DOHH2 (cell line): ENCODE measurements around the gene KIF26B.

Experiments used
- H3F3A ChIP-seq: fragments of 200-600 bp; sonication (generic), shearing (Covaris generic); 2 replicates; pipeline ENCODE4 v1.6.0; 2016; ENCODE audit warnings: antibody characterized with exemption, mild to moderate bottlenecking; ENCODE audit not compliant: control insufficient read depth, insufficient read depth
- H3K27ac ChIP-seq: fragments of 200-600 bp; sonication (generic); 2 replicates; pipeline ENCODE4 v1.5.1; 2014; ENCODE audit warnings: low read depth, mild to moderate bottlenecking, low read length, moderate library complexity
- H3K27me3 ChIP-seq: fragments of 200-600 bp; sonication (generic); 2 replicates; pipeline ENCODE4 v1.6.1; 2014; ENCODE audit warnings: mild to moderate bottlenecking, low read length, mixed read lengths; ENCODE audit not compliant: control insufficient read depth
- H3K36me3 ChIP-seq: fragments of 200-600 bp; sonication (generic); 2 replicates; pipeline ENCODE4 v1.6.1; 2014; ENCODE audit warnings: mild to moderate bottlenecking, low read length, moderate library complexity, mixed read lengths; ENCODE audit not compliant: control insufficient read depth
- H3K4me1 ChIP-seq: fragments of 200-600 bp; sonication (generic); 2 replicates; pipeline ENCODE4 v1.6.1; 2014; ENCODE audit warnings: mild to moderate bottlenecking, low read length, mixed read lengths; ENCODE audit not compliant: control insufficient read depth
- H3K4me2 ChIP-seq: fragments of 200-600 bp; sonication (generic); 2 replicates; pipeline ENCODE4 v1.6.0; 2014; ENCODE audit warnings: mild to moderate bottlenecking, low read length, moderate library complexity
- H3K4me3 ChIP-seq: fragments of 200-600 bp; sonication (generic); 2 replicates; pipeline ENCODE4 v1.5.1; 2014; ENCODE audit warnings: mild to moderate bottlenecking, low read length, mixed read lengths
- H3K79me2 ChIP-seq: fragments of 200-600 bp; sonication (generic); 2 replicates; pipeline ENCODE4 v1.6.1; 2014; ENCODE audit warnings: mild to moderate bottlenecking, low read length, mixed read lengths; ENCODE audit not compliant: control insufficient read depth
- H3K9me2 ChIP-seq: fragments of 200-600 bp; sonication (generic); replicated peaks from 2 replicates; pipeline ENCODE4 v1.6.1; 2014; ENCODE audit warnings: mild to moderate bottlenecking, low read length, mixed read lengths; ENCODE audit not compliant: control insufficient read depth
- H3K9me3 ChIP-seq: fragments of 200-600 bp; sonication (generic); 2 replicates; pipeline ENCODE4 v1.6.1; 2014; ENCODE audit warnings: antibody characterized with exemption, low read length, mixed read lengths; ENCODE audit not compliant: control insufficient read depth, insufficient read depth
- H4K20me1 ChIP-seq: fragments of 200-600 bp; sonication (generic); 2 replicates; pipeline ENCODE4 v1.6.0; 2014; ENCODE audit warnings: low read depth, mild to moderate bottlenecking, antibody characterized with exemption, low read length, moderate library complexity; ENCODE audit not compliant: control insufficient read depth, insufficient read depth
- EZH2phosphoT487 ChIP-seq: fragments of 200-600 bp; sonication (generic); IDR thresholded peaks from 2 replicates; pipeline ENCODE4 v1.6.1; 2017; ENCODE audit warnings: borderline replicate concordance, mild to moderate bottlenecking, antibody characterized with exemption, low read length, moderate library complexity, mixed read lengths
- TF ChIP-seq, protein P1 (sequence below): fragments of 200-600 bp; sonication (generic); IDR thresholded peaks from one replicate; pipeline ENCODE4 v1.5.1; 2014; ENCODE audit warnings: antibody characterized with exemption, mild to moderate bottlenecking, low read depth, low read length; ENCODE audit not compliant: poor library complexity, severe bottlenecking

Gene KIF26B

DNA sequence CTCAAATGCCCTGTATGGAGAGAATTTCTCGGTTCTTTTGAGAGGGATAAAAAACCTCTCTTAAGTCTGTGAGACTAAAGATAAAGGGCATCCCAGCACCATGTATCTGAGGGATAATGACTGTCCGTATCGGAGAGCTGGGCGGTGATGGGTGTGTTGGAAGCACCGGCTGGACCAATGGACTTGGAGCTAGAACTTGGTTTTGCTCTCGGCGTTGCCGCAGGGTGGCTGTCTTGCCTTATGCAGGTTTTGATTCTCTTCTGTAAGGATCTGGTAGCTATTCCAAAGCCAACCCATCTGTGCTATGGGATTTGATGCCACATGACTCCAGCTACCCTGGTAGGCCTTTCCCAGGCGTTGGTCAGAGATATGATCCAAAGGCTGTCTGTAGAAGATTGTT lies 348.8 kb downstream of the KIF26B start:
- no peak overlapping the region for H3K27ac ChIP-seq
- no peak for TF ChIP-seq EZH2phosphoT487
- TF ChIP-seq, protein P1, sequence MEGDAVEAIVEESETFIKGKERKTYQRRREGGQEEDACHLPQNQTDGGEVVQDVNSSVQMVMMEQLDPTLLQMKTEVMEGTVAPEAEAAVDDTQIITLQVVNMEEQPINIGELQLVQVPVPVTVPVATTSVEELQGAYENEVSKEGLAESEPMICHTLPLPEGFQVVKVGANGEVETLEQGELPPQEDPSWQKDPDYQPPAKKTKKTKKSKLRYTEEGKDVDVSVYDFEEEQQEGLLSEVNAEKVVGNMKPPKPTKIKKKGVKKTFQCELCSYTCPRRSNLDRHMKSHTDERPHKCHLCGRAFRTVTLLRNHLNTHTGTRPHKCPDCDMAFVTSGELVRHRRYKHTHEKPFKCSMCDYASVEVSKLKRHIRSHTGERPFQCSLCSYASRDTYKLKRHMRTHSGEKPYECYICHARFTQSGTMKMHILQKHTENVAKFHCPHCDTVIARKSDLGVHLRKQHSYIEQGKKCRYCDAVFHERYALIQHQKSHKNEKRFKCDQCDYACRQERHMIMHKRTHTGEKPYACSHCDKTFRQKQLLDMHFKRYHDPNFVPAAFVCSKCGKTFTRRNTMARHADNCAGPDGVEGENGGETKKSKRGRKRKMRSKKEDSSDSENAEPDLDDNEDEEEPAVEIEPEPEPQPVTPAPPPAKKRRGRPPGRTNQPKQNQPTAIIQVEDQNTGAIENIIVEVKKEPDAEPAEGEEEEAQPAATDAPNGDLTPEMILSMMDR: no peak
- no peaks in the 10 kb centered on the region for H3K9me2 ChIP-seq
- H4K20me1 ChIP-seq: no peaks in the 10 kb centered on the region
- H3F3A ChIP-seq: no peaks in the 10 kb centered on the region
- no peaks in the 10 kb centered on the region for H3K9me3 ChIP-seq
- no peak overlapping the region for H3K4me3 ChIP-seq
- H3K79me2 ChIP-seq: no peaks in the 10 kb centered on the region
- no peak overlapping the region for H3K4me2 ChIP-seq
- no peaks in the 10 kb centered on the region for H3K4me1 ChIP-seq
- H3K27me3 ChIP-seq: no peaks in the 10 kb centered on the region
- no peaks in the 10 kb centered on the region for H3K36me3 ChIP-seq

DNA sequence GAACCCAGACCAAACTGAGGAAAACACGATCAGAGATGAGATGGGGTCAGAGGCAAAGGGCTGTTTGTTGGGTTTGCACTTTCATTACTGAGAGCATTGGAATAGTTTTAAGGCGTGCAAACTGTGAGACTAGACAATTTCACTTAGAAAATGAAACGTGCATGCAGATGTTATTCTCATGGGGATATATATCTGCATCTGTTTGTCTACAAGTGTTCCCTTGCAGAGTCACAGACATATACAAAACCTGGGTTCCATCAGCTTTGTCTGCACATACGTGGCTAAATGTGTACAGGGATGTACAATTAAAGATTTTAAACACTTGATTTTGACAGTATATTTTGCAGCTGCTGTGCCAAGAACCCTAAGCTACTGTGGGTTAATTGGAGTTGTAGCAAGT lies 355.4 kb downstream of the KIF26B start:
- H3K4me1 ChIP-seq: no peaks in the 10 kb centered on the region
- TF ChIP-seq EZH2phosphoT487: no peak
- TF ChIP-seq, protein P1: no peak
- H3K9me2 ChIP-seq: no peaks in the 10 kb centered on the region
- H3F3A ChIP-seq: no peaks in the 10 kb centered on the region
- no peaks in the 10 kb centered on the region for H3K9me3 ChIP-seq
- H4K20me1 ChIP-seq: no peaks in the 10 kb centered on the region
- H3K4me2 ChIP-seq: no peak overlapping the region
- no peak overlapping the region for H3K27ac ChIP-seq
- no peaks in the 10 kb centered on the region for H3K79me2 ChIP-seq
- no peaks in the 10 kb centered on the region for H3K36me3 ChIP-seq
- peaks cover 16% of the 10 kb centered on the region for H3K27me3 ChIP-seq
- no peak overlapping the region for H3K4me3 ChIP-seq

DNA sequence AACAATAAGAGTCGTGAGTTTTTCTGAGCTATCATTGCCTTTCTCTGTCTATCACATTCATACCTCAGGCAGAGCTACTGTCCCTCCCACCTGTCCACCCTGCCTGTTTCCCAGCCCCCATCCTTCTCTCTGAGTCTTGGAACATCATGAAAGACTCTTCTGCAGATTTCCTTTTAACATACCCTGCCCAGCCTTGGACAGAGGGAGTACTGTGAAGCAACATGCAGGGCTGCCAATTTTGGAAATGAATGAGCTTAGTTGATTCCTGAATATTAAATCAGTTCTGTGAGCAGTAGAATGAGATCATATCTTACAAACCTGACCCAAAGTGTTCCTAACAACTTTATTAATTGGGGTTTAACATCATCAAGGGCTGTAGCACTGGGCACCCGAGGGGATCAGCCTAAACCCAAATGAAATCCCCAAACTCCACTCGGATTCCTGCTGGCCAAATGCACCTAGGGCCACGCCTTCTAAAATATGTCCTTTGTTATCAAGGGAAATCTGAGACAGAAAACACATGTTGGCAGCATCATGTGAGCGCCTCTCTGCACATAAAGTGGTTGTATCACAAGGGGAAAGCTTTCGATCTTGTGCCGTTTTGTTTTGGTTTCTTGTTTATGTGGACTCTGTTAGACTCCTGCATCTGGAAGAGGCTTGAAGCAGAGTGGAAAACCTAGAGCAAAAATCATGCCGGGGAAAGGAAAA lies 357.6 kb downstream of the KIF26B start:
- no peaks in the 10 kb centered on the region for H3K36me3 ChIP-seq
- H3K4me1 ChIP-seq: no peaks in the 10 kb centered on the region
- no peak overlapping the region for H3K4me3 ChIP-seq
- no peaks in the 10 kb centered on the region for H3F3A ChIP-seq
- TF ChIP-seq, protein P1: no peak
- TF ChIP-seq EZH2phosphoT487: no peak
- no peaks in the 10 kb centered on the region for H3K79me2 ChIP-seq
- H3K9me2 ChIP-seq: no peaks in the 10 kb centered on the region
- no peak overlapping the region for H3K4me2 ChIP-seq
- H3K27ac ChIP-seq: no peak overlapping the region
- no peaks in the 10 kb centered on the region for H3K9me3 ChIP-seq
- H4K20me1 ChIP-seq: no peaks in the 10 kb centered on the region
- H3K27me3 ChIP-seq: peaks cover 16% of the 10 kb centered on the region
